ENCODE results near the gene FOXP1.
A peak's percentile ranks its signal among the peaks of the same experiment; 100 is the strongest.

FOXP1 gene

GRCh38 chr3:71429597-71429988, 153.9 kb downstream of the FOXP1 start:
- Histone ChIP-seq H3K27me3 (ENCODE audit: control insufficient read depth in 5 of 5, insufficient read depth in 4 of 5, low read length in 5 of 5) (no peaks in the 10 kb centered on the region), H3K4me1 (ENCODE audit: control insufficient read depth in 5 of 5, insufficient read depth in 5 of 5, low read length in 5 of 5) (peaks cover 0 to 30% (median 16%) of the 10 kb centered on the region in 5 donors), H3K27ac (ENCODE audit: low read depth, low read length) (no peak overlapping the region), H3K36me3 (ENCODE audit: control insufficient read depth in 5 of 5, insufficient read depth in 5 of 5, low read length in 5 of 5) (no peaks in the 10 kb centered on the region), H3K9ac (ENCODE audit: low read length in 5 of 5) (no peak overlapping the region), H3K9me3 (ENCODE audit: control insufficient read depth in 5 of 5, low read length in 5 of 5) (no peaks in the 10 kb centered on the region), H3K4me3 (ENCODE audit: low read depth in 1 of 5, low read length in 5 of 5) (no peak overlapping the region)

DNA sequence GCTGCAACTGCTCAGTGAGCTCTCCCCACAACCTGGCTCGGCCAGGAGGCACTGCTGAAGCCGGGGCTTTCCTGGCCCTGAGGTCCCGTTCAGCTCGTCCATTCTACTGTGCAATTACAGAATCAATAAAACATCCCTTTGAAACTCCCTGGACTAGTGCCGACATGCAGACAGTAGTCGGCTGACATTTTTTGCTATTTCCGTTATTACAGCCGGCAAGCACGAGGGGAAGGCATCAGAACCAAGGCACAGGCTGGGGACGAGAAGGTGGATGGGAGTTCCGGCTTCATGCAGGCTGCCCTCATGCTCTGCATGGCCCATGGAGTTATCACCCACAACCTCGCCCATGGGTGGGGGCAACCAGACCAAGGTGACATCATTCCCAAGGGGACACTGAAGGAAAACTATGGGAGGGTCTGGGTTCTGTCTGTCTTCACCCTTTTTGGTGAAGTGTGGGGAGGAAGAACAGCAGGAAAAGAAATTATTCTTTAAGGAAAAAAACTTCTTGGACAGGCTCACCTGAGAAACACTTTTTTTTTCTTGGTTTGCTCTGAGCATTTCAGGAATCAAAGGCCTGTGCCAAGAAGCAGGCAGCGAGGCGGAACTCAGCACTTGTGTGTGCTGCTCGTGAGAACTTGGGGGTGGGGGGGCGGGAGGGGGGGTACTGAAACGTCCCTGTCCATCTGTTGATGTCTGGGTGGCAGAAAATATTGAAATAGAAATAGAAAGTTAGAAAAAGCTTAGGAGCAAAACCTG, 154.5 kb downstream of the FOXP1 start:
- H3K9me3 ChIP-seq (ENCODE audit: control insufficient read depth in 5 of 5, low read length in 5 of 5) = no peaks in the 10 kb centered on the region
- H3K27me3 ChIP-seq (ENCODE audit: control insufficient read depth in 5 of 5, insufficient read depth in 4 of 5, low read length in 5 of 5) = no peaks in the 10 kb centered on the region
- peak overlapping the region; percentile 17 to 66 (median 43) for H3K4me3 ChIP-seq (ENCODE audit: low read depth in 1 of 5, low read length in 5 of 5)
- H3K36me3 ChIP-seq (ENCODE audit: control insufficient read depth in 5 of 5, insufficient read depth in 5 of 5, low read length in 5 of 5) = no peaks in the 10 kb centered on the region
- H3K27ac ChIP-seq (ENCODE audit: low read depth, low read length) = no peak overlapping the region
- H3K9ac ChIP-seq (ENCODE audit: low read length in 5 of 5) = peak overlapping the region in 1 of 5 donors; percentile 28
- H3K4me1 ChIP-seq (ENCODE audit: control insufficient read depth in 5 of 5, insufficient read depth in 5 of 5, low read length in 5 of 5) = peaks cover 0 to 30% (median 16%) of the 10 kb centered on the region in 5 donors

DNA sequence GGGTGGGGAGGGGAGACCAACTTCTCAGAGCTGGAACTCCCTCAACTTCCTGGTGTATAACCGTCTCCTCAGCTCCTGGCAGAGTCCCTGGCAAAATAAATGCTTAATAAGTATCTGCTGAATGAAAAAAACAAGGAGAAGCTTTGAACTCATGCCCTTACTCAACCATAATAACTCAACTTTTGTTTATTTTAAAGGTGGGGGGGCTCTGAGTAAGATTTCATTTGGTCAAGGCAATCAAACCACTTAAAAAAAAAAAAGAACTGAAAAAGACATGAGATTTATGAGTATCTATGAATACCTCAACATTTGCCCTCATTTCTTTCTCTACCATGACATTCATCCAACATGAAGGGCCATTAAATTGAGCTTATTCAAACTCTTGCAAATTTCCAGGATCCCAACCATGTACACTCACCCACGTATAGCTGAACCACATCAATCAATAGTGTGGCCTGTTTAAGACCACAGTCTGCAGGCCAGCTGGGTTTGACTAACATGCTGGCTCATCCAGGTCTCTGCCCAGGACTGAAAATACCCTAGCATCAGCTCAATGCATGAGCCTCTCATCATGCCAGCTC, 157.9 kb downstream of the FOXP1 start:
- Histone ChIP-seq H3K36me3 (ENCODE audit: control insufficient read depth in 5 of 5, insufficient read depth in 5 of 5, low read length in 5 of 5) (no peaks in the 10 kb centered on the region), H3K9ac (ENCODE audit: low read length in 5 of 5) (no peak overlapping the region), H3K4me1 (ENCODE audit: control insufficient read depth in 5 of 5, insufficient read depth in 5 of 5, low read length in 5 of 5) (peaks cover 0 to 23% (median 14%) of the 10 kb centered on the region in 5 donors), H3K9me3 (ENCODE audit: control insufficient read depth in 5 of 5, low read length in 5 of 5) (no peaks in the 10 kb centered on the region), H3K27ac (ENCODE audit: low read depth, low read length) (no peak overlapping the region), H3K4me3 (ENCODE audit: low read depth in 1 of 5, low read length in 5 of 5) (no peak overlapping the region), H3K27me3 (ENCODE audit: control insufficient read depth in 5 of 5, insufficient read depth in 4 of 5, low read length in 5 of 5) (no peaks in the 10 kb centered on the region)

GRCh38 chr3:71423151-71423906, 160.2 kb downstream of the FOXP1 start:
- H3K27ac ChIP-seq (ENCODE audit: low read depth, low read length) = no peak overlapping the region
- no peak overlapping the region for H3K9ac ChIP-seq (ENCODE audit: low read length in 5 of 5)
- no peaks in the 10 kb centered on the region for H3K27me3 ChIP-seq (ENCODE audit: control insufficient read depth in 5 of 5, insufficient read depth in 4 of 5, low read length in 5 of 5)
- H3K9me3 ChIP-seq (ENCODE audit: control insufficient read depth in 5 of 5, low read length in 5 of 5) = no peaks in the 10 kb centered on the region
- H3K36me3 ChIP-seq (ENCODE audit: control insufficient read depth in 5 of 5, insufficient read depth in 5 of 5, low read length in 5 of 5) = peaks cover 0 to 2% (median 0%) of the 10 kb centered on the region in 5 donors
- no peak overlapping the region for H3K4me3 ChIP-seq (ENCODE audit: low read depth in 1 of 5, low read length in 5 of 5)
- H3K4me1 ChIP-seq (ENCODE audit: control insufficient read depth in 5 of 5, insufficient read depth in 5 of 5, low read length in 5 of 5) = peaks cover 0 to 10% (median 0%) of the 10 kb centered on the region in 5 donors

GRCh38 chr3:71421820-71422566, 161.5 kb downstream of the FOXP1 start:
- Histone ChIP-seq H3K4me1 (ENCODE audit: control insufficient read depth in 5 of 5, insufficient read depth in 5 of 5, low read length in 5 of 5) (peaks cover 0 to 7% (median 0%) of the 10 kb centered on the region in 5 donors), H3K4me3 (ENCODE audit: low read depth in 1 of 5, low read length in 5 of 5) (no peak overlapping the region), H3K27me3 (ENCODE audit: control insufficient read depth in 5 of 5, insufficient read depth in 4 of 5, low read length in 5 of 5) (no peaks in the 10 kb centered on the region), H3K9ac (ENCODE audit: low read length in 5 of 5) (no peak overlapping the region), H3K36me3 (ENCODE audit: control insufficient read depth in 5 of 5, insufficient read depth in 5 of 5, low read length in 5 of 5) (peaks cover 0 to 2% (median 0%) of the 10 kb centered on the region in 5 donors), H3K27ac (ENCODE audit: low read depth, low read length) (no peak overlapping the region), H3K9me3 (ENCODE audit: control insufficient read depth in 5 of 5, low read length in 5 of 5) (no peaks in the 10 kb centered on the region)

GRCh38 chr3:71421475-71421819, 162.1 kb downstream of the FOXP1 start:
- Histone ChIP-seq H3K9ac (ENCODE audit: low read length in 5 of 5) (no peak overlapping the region), H3K4me3 (ENCODE audit: low read depth in 1 of 5, low read length in 5 of 5) (no peak overlapping the region), H3K27ac (ENCODE audit: low read depth, low read length) (no peak overlapping the region), H3K27me3 (ENCODE audit: control insufficient read depth in 5 of 5, insufficient read depth in 4 of 5, low read length in 5 of 5) (no peaks in the 10 kb centered on the region), H3K36me3 (ENCODE audit: control insufficient read depth in 5 of 5, insufficient read depth in 5 of 5, low read length in 5 of 5) (peaks cover 0 to 2% (median 0%) of the 10 kb centered on the region in 5 donors), H3K9me3 (ENCODE audit: control insufficient read depth in 5 of 5, low read length in 5 of 5) (no peaks in the 10 kb centered on the region), H3K4me1 (ENCODE audit: control insufficient read depth in 5 of 5, insufficient read depth in 5 of 5, low read length in 5 of 5) (peaks cover 0 to 7% (median 0%) of the 10 kb centered on the region in 5 donors)

DNA sequence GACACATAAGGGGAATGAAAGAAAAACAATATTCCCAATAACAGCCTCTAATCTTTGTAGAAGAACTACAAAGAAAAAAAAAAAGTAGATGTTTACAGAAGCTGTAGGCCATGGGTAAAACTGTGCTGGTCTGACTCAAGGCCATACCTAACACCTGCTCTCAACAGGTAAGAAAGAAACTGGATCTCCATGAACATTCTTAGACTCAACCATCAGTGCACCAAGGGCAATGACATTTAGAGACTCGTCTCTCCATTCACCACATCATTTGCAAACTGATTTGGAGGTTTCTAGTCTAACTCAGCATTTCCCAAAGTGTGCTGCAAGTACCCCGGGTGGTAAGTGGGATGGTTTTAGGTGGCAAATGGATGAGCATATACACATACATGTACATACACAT, 164.2 kb downstream of the FOXP1 start:
- Histone ChIP-seq H3K9me3 (ENCODE audit: control insufficient read depth in 5 of 5, low read length in 5 of 5) (no peaks in the 10 kb centered on the region), H3K4me3 (ENCODE audit: low read depth in 1 of 5, low read length in 5 of 5) (no peak overlapping the region), H3K27ac (ENCODE audit: low read depth, low read length) (no peak overlapping the region), H3K4me1 (ENCODE audit: control insufficient read depth in 5 of 5, insufficient read depth in 5 of 5, low read length in 5 of 5) (peaks cover 0 to 7% (median 0%) of the 10 kb centered on the region in 5 donors), H3K36me3 (ENCODE audit: control insufficient read depth in 5 of 5, insufficient read depth in 5 of 5, low read length in 5 of 5) (peaks cover 0 to 2% (median 0%) of the 10 kb centered on the region in 5 donors), H3K9ac (ENCODE audit: low read length in 5 of 5) (no peak overlapping the region), H3K27me3 (ENCODE audit: control insufficient read depth in 5 of 5, insufficient read depth in 4 of 5, low read length in 5 of 5) (no peaks in the 10 kb centered on the region)

GRCh38 chr3:71417791-71418190, 165.7 kb downstream of the FOXP1 start:
- Histone ChIP-seq H3K9ac (ENCODE audit: low read length in 5 of 5) (no peak overlapping the region), H3K4me3 (ENCODE audit: low read depth in 1 of 5, low read length in 5 of 5) (no peak overlapping the region), H3K4me1 (ENCODE audit: control insufficient read depth in 5 of 5, insufficient read depth in 5 of 5, low read length in 5 of 5) (no peaks in the 10 kb centered on the region), H3K9me3 (ENCODE audit: control insufficient read depth in 5 of 5, low read length in 5 of 5) (no peaks in the 10 kb centered on the region), H3K27me3 (ENCODE audit: control insufficient read depth in 5 of 5, insufficient read depth in 4 of 5, low read length in 5 of 5) (no peaks in the 10 kb centered on the region), H3K36me3 (ENCODE audit: control insufficient read depth in 5 of 5, insufficient read depth in 5 of 5, low read length in 5 of 5) (peaks cover 0 to 2% (median 0%) of the 10 kb centered on the region in 5 donors), H3K27ac (ENCODE audit: low read depth, low read length) (no peak overlapping the region)

DNA sequence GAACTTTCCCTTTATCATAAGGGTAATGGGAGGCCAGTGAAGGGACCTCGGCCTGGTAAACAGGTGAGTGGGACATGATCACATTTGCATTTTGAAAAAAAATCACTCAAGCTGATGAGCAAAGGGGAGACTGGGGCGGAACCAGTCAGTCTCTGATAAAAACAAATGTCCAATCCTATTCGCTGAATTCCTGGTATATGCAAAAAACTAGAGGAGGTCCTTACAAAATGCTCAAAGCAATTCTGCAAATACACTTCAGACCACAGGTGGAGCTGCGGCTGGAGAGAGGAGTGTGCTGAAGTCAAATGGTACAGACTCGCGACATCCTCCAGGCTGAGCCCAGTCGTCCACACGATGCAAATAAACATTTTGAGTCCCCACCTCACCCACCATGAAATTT, 166.7 kb downstream of the FOXP1 start:
- H3K27me3 ChIP-seq (ENCODE audit: control insufficient read depth in 5 of 5, insufficient read depth in 4 of 5, low read length in 5 of 5) = no peaks in the 10 kb centered on the region
- H3K4me3 ChIP-seq (ENCODE audit: low read depth in 1 of 5, low read length in 5 of 5) = no peak overlapping the region
- no peaks in the 10 kb centered on the region for H3K4me1 ChIP-seq (ENCODE audit: control insufficient read depth in 5 of 5, insufficient read depth in 5 of 5, low read length in 5 of 5)
- no peak overlapping the region for H3K9ac ChIP-seq (ENCODE audit: low read length in 5 of 5)
- no peaks in the 10 kb centered on the region for H3K9me3 ChIP-seq (ENCODE audit: control insufficient read depth in 5 of 5, low read length in 5 of 5)
- no peak overlapping the region for H3K27ac ChIP-seq (ENCODE audit: low read depth, low read length)
- peaks cover 0 to 2% (median 0%) of the 10 kb centered on the region in 5 donors for H3K36me3 ChIP-seq (ENCODE audit: control insufficient read depth in 5 of 5, insufficient read depth in 5 of 5, low read length in 5 of 5)

All from subcutaneous abdominal adipose tissue (tissue), 5 donors.